K562 (cell line): ENCODE measurements around the gene KHNYN.

Experiments
- CCNT2 ChIP-seq: IDR thresholded peaks from 2 replicates; pipeline ENCODE4 v1.6.1; 2011; ENCODE audit warnings: borderline replicate concordance, low read depth, mild to moderate bottlenecking, moderate library complexity, mixed read lengths, low read length; ENCODE audit not compliant: insufficient read length; ENCODE audit errors: extremely low read depth
- GABPA ChIP-seq: fragments of 200-800 bp; sonication (Bioruptor generic); conservative IDR thresholded peaks from 2 replicates; pipeline ENCODE4 v1.6.1; 2016; ENCODE audit warnings: low read depth, missing genetic modification characterization, missing compliant biosample characterization
- KAT2B ChIP-seq: IDR thresholded peaks from one replicate; pipeline ENCODE4 v1.6.1; 2012; ENCODE audit warnings: low read depth, mild to moderate bottlenecking, control low read depth, inconsistent platforms, low read length, moderate library complexity
- MTA1 ChIP-seq: fragments of 450-650 bp; IDR thresholded peaks from 2 replicates; pipeline ENCODE4 v1.6.1; 2017; ENCODE audit warnings: borderline replicate concordance
- RAD21 ChIP-seq, 2 experiments: fragments of 250-450 bp in 1 of 2; fragments of 450-650 bp in 1 of 2; sonication (Bioruptor Pico) in 1 of 2; formaldehyde crosslinking in 1 of 2; IDR thresholded peaks in 1 of 2; conservative IDR thresholded peaks in 1 of 2; 2 replicates each; pipeline versions ENCODE4 v1.4.0 to v1.8.0; 2020 to 2022; ENCODE audit warnings: mild to moderate bottlenecking in 2 of 2, moderate library complexity in 1 of 2
- ZNF318 ChIP-seq, 2 experiments: fragments of 450-650 bp; IDR thresholded peaks; 2 replicates each; pipeline ENCODE4 v1.6.1; 2016; ENCODE audit warnings: mild to moderate bottlenecking in 2 of 2, borderline replicate concordance in 1 of 2, low read depth in 1 of 2, moderate library complexity in 1 of 2

- TF ChIP-seq ZNF318 (IDR thresholded peaks at IDR 0.05; ENCODE audit: borderline replicate concordance in 1 of 2, low read depth in 1 of 2) = no peak
- TF ChIP-seq GABPA (tag) = no peak
- no peak for TF ChIP-seq MTA1
- no peak for TF ChIP-seq CCNT2
- TF ChIP-seq RAD21 (CRISPR knock-in tag; conservative IDR thresholded peaks at IDR 0.05 in 1 of 2, IDR thresholded peaks at IDR 0.05 in 1 of 2) = no peak
- TF ChIP-seq KAT2B = no peak
These were observed 35.6 kb downstream of the KHNYN start for GRCh38 chr14:24465368-24465767.
